Endothelial cell (in vitro differentiated cells): ENCODE measurements around the gene LRIG3. TPM values are rescaled to one million over a fixed set of nuclear protein-coding genes. Genes with fewer than 3 reads are reported as not detected.

Experiments
- DNase-seq: peaks from one replicate; pipeline ENCODE4 v3.0.0; 2021; ENCODE audit warnings: low spot score
- H3K27ac Mint-ChIP-seq: one replicate; pipeline ENCODE4 v1.8.0; 2021; ENCODE audit warnings: mixed read lengths, inconsistent platforms; ENCODE audit not compliant: unreplicated experiment
- H3K27me3 Mint-ChIP-seq: one replicate; pipeline ENCODE4 v1.8.0; 2021; ENCODE audit warnings: mild to moderate bottlenecking, moderate library complexity, mixed read lengths, inconsistent platforms; ENCODE audit not compliant: unreplicated experiment
- H3K36me3 Mint-ChIP-seq: one replicate; pipeline ENCODE4 v1.8.0; 2021; ENCODE audit warnings: mild to moderate bottlenecking, low read depth, mixed read lengths, inconsistent platforms; ENCODE audit not compliant: unreplicated experiment
- H3K4me1 Mint-ChIP-seq: one replicate; pipeline ENCODE4 v1.8.0; 2021; ENCODE audit warnings: mild to moderate bottlenecking, mixed read lengths, inconsistent platforms; ENCODE audit not compliant: unreplicated experiment
- H3K4me3 Mint-ChIP-seq: one replicate; pipeline ENCODE4 v1.8.0; 2021; ENCODE audit warnings: mild to moderate bottlenecking, mixed read lengths, inconsistent platforms; ENCODE audit not compliant: unreplicated experiment
- H3K9me3 Mint-ChIP-seq: one replicate; pipeline ENCODE4 v1.8.0; 2021; ENCODE audit warnings: mixed read lengths, inconsistent platforms; ENCODE audit not compliant: unreplicated experiment
- total RNA-seq: library from RNA; stranded (reverse); fragmentation: NEBNext Ultra II Directional; extraction: Animal tissue kit (Norgen Biotek cat#: 25700); gene quantifications from one replicate; pipeline ENCODE4 v1.2.1, GENCODE V29; 2021; ENCODE audit not compliant: unreplicated experiment
- TF ChIP-seq, protein P1 (sequence below): fragments of 200-600 bp; sonication (generic); IDR thresholded peaks from one replicate; pipeline ENCODE4 v1.5.0; 2021; ENCODE audit warnings: antibody characterized with exemption; ENCODE audit not compliant: unreplicated experiment

Gene LRIG3
- total RNA-seq, 1 donor from 2014 or later, result 103 TPM

DNA sequence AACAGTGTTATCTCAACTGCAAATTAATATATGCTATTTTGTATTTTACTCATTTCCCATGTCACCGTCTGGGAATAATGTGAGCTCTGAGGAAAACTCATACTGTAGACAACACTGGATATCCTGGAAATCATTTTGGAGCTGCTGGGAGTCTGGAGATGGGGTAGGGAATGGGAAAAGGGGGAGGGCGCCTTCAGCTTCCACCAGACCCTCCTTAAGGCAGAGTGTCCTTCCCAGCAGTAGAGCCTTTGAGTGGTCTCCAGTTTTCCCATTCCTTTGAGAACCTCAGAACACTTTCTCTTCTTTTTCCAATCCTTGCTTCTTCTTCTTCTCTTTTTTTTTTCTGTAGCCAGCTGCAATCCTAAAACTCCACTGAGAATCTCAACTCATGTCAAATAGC lies 5.4 kb upstream of the LRIG3 start:
- H3K27ac Mint-ChIP-seq, result peak overlapping the region; percentile 64
- H3K36me3 Mint-ChIP-seq, result no peaks in the 10 kb centered on the region
- H3K4me3 Mint-ChIP-seq, result no peak overlapping the region
- peaks cover 5% of the 10 kb centered on the region for H3K27me3 Mint-ChIP-seq
- H3K4me1 Mint-ChIP-seq, result peaks cover 37% of the 10 kb centered on the region
- no peaks in the 10 kb centered on the region for H3K9me3 Mint-ChIP-seq
- DNase-seq, result no peak
- TF ChIP-seq, protein P1, sequence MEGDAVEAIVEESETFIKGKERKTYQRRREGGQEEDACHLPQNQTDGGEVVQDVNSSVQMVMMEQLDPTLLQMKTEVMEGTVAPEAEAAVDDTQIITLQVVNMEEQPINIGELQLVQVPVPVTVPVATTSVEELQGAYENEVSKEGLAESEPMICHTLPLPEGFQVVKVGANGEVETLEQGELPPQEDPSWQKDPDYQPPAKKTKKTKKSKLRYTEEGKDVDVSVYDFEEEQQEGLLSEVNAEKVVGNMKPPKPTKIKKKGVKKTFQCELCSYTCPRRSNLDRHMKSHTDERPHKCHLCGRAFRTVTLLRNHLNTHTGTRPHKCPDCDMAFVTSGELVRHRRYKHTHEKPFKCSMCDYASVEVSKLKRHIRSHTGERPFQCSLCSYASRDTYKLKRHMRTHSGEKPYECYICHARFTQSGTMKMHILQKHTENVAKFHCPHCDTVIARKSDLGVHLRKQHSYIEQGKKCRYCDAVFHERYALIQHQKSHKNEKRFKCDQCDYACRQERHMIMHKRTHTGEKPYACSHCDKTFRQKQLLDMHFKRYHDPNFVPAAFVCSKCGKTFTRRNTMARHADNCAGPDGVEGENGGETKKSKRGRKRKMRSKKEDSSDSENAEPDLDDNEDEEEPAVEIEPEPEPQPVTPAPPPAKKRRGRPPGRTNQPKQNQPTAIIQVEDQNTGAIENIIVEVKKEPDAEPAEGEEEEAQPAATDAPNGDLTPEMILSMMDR, result no peak

DNA sequence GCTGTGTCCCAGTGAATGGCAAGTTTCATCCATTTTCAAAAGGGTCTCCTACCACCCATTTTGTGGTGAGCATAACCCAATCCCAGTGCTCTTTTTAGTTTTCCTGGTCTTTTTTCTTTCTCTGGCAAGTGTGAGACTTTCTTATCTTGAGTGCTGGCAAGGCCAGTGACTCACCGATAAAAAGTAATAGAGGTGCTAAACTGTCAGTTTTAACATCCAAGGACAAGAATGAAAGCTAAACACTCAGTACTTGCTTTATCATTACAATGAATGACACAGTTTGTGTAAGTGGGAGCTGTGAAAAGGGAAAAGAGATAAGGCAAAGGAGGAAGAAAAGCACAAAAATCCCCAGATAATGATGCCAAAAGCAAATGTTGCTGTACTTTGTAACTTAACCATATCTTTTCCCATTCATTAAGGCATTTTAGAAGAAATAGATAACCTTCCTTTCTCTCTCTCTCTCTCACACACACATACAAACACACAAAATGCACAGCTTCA lies 4.9 kb upstream of the LRIG3 start:
- peak overlapping the region; percentile 55 for H3K27ac Mint-ChIP-seq
- TF ChIP-seq, protein P1, result no peak
- H3K4me1 Mint-ChIP-seq, result peaks cover 40% of the 10 kb centered on the region
- no peaks in the 10 kb centered on the region for H3K36me3 Mint-ChIP-seq
- H3K9me3 Mint-ChIP-seq, result no peaks in the 10 kb centered on the region
- H3K4me3 Mint-ChIP-seq, result no peak overlapping the region
- peaks cover 5% of the 10 kb centered on the region for H3K27me3 Mint-ChIP-seq
- no peak for DNase-seq

DNA sequence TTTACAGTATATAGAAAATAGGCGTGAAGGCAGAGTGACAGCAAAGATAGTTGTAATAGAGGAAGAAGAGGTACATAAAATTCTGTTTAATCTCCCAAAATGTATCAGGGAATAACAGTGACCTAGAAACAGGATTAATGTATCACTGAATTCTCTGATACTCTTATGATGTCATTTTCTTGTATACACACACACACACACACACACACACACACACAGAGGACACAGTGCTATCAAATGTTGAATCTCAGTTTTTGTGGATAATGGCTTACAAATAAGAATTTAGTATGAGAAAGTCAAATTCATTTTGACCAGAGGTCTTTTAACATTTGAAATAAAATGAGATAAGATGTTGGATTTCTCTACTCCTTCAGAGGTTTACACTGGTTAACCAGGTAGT lies 4.3 kb upstream of the LRIG3 start:
- peaks cover 40% of the 10 kb centered on the region for H3K4me1 Mint-ChIP-seq
- H3K36me3 Mint-ChIP-seq, result no peaks in the 10 kb centered on the region
- TF ChIP-seq, protein P1, result no peak
- peaks cover 5% of the 10 kb centered on the region for H3K27me3 Mint-ChIP-seq
- no peak for DNase-seq
- no peak overlapping the region for H3K4me3 Mint-ChIP-seq
- H3K9me3 Mint-ChIP-seq, result no peaks in the 10 kb centered on the region
- peak overlapping the region; percentile 36 for H3K27ac Mint-ChIP-seq

DNA sequence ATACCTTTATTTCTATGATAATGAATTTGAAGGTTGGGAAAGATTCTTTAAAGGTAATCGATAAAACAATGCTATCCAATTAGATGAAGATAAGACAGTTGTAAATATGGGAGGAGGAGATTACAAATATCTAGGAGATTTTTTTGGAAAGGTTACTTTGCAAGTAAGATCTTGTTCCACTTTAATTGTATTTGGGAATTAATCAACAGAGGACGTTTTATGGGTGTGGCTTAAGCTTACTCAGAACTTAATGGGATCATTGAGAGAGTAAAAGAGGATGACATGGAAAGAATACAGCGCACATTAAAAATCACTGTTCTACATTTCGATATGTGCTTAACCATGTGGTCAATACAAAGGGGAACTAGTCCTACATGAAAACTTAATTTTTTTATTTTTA lies 3.5 kb upstream of the LRIG3 start:
- TF ChIP-seq, protein P1, result no peak
- H3K27me3 Mint-ChIP-seq, result peaks cover 5% of the 10 kb centered on the region
- H3K27ac Mint-ChIP-seq, result no peak overlapping the region
- H3K4me1 Mint-ChIP-seq, result peaks cover 40% of the 10 kb centered on the region
- H3K36me3 Mint-ChIP-seq, result no peaks in the 10 kb centered on the region
- no peak overlapping the region for H3K4me3 Mint-ChIP-seq
- DNase-seq, result no peak
- no peaks in the 10 kb centered on the region for H3K9me3 Mint-ChIP-seq

DNA sequence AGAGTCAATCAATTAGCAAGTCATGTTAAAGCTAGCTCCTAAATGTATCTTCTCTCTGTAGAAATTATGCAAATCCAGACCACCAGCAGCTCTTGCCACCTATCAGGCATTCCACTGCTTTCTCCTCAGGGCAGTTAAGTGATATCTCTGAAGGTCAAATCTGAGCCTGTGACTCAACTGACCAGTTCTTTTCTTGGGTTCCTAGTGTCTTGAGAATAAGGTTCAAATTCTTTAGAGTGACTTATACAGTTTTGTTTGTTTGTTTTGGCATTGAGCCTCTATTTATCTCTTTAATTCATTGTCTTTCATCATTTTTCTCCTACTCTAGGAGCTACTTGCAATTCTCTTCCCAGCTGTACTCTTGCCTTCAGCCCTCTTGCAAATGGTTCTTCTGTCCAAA lies 2.5 kb upstream of the LRIG3 start:
- Mint-ChIP-seq H3K27ac (no peak overlapping the region), H3K36me3 (peaks cover 5% of the 10 kb centered on the region), H3K9me3 (no peaks in the 10 kb centered on the region), H3K4me1 (peaks cover 43% of the 10 kb centered on the region), H3K27me3 (peaks cover 7% of the 10 kb centered on the region), H3K4me3 (peak overlapping the region; percentile 40)
- TF ChIP-seq, protein P1, result no peak
- no peak for DNase-seq
